Omental fat pad (tissue), 4 donors: ENCODE data around the gene SHC4. TPM values are rescaled to one million over a fixed set of nuclear protein-coding genes. Genes with fewer than 3 reads are reported as not detected.

Experiments
- ATAC-seq: fragments of 150-250 bp; one replicate; pipeline ENCODE4 v1.9.1; 2016; ENCODE audit warnings: mild to moderate bottlenecking, moderate library complexity; ENCODE audit not compliant: low FRiP score
- DNase-seq: peaks from one replicate; pipeline ENCODE4 v3.0.0-alpha.2; 2019; ENCODE audit warnings: low spot score
- CTCF ChIP-seq, 3 donors: fragments of 450-650 bp; IDR thresholded peaks; one replicate each; pipeline ENCODE4 v1.5.1; 2016 to 2017; ENCODE audit warnings: antibody characterized with exemption in 3 of 3, mild to moderate bottlenecking in 3 of 3, moderate library complexity in 2 of 3
- total RNA-seq, 4 donors: library from RNA; depleted of rRNA; stranded (reverse); fragments of >200 nt; gene quantifications; one replicate each; pipeline ENCODE4 v1.1.0, GENCODE V29; 2016

Gene SHC4
- total RNA-seq, 4 donors from 2014 or later: 0.48 to 2.2 (median 1.2) TPM; not detected in 1

DNA sequence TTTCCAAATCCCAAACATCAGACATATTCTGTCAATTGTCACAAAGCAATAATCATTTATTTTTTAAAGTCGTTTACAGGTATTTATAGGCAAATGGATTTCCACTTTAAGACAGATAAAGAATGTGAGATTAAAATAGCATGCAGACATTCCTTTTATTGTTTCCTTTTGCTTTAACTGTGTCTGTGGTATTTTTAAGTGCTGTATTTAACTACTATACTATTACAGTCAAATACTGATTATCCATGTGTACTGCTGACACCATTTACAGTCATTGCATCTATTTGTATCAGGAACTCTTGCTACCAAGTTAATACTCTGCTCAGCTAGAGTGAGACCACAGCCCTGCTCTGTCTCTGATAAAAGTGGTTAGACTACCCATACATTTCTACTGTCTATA, 140.0 kb downstream of the SHC4 start:
- ATAC-seq: no peak
- DNase-seq: no peak
- TF ChIP-seq CTCF (IDR thresholded peaks at IDR 0.05): no peak

DNA sequence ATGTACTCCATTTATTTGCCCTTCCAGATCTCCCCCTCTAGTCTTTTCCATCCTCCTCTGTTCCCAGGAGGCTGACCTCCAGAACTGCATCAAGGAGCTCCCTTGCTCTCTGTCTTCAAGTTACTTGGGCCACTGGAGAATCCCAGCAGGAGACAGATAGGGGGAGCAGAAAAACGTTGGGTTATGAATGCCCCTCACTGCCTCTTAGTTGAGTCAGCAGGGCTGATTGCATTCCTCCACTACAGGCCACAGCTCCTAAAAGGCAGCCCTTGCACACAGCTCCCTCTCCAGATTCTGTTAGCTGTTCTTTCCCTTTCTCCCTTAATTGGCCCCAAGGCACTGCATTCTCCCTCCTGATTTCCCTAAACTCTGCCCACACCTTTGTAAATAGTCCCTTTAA, 140.5 kb downstream of the SHC4 start:
- DNase-seq (no peak), ATAC-seq (no peak)

DNA sequence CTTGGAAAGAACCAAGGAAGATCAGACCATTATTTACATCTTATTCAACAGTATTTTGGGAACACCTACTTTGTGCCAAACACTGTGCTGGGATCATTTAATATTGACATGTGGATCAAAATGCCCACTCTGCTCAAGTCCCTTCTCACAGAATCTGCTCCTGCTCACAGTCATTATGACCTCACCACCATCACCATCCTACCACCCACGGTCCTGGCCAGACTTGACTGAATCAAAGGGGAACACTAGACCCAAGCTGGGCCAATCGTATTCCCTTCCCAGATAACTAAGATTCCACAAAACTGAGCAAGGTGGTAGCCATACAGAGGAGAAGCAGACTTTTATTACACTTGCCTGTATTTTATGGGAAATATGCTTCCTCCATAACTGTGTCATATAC, 149.4 kb downstream of the SHC4 start:
- TF ChIP-seq CTCF (IDR thresholded peaks at IDR 0.05): no peak
- no peak for ATAC-seq
- no peak for DNase-seq

More for the DNA sequence above, 140.5 kb downstream of the SHC4 start:
- TF ChIP-seq CTCF (IDR thresholded peaks at IDR 0.05): no peak

DNA sequence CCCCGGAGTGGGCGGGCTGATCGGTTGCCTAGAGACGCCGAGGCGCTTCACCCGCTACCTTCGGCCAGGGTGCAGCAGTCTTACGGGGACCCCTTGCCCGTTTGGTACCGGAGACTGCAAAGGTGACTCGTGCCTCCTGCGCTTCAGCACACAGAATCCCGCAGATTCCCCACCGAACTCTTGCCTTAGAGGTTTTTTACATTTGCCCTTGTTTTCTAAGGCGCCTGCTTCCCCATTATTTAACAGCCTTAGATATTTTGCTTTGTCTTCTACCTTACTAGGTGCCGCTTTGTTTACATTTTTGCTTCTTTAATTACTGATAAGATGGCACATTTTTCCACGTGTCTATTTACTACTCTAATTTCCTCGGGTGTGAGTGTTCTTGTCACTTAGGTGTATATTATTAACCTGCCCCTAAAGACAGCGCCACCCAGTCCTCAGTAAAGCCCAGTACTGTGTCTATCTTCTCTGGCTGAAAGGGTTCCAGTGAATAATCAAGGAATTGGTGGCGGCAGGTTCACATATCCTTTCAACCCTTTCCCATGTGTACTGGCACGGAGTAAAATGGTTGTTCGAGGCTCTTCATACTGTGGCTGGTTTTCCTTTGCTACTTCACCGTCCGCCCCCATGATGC, 152.3 kb downstream of the SHC4 start:
- no peak for ATAC-seq
- no peak for DNase-seq
- no peak for TF ChIP-seq CTCF (IDR thresholded peaks at IDR 0.05)

GRCh38 chr15:48810414-48811324, 153.1 kb downstream of the SHC4 start, which contains the start of gene CEP152:
TSS of gene CEP152 (minus strand) at chr15:48811069. CDS start at chr15:48805649, 5,420 bp downstream.
- DNase-seq (peak; percentile 84), ATAC-seq (peak; percentile 100)
- no peak for TF ChIP-seq CTCF (IDR thresholded peaks at IDR 0.05)

- ATAC-seq: no peak
These were observed 157.6 kb downstream of the SHC4 start for GRCh38 chr15:48806151-48806550.

More at GRCh38 chr15:48806151-48806550, 157.6 kb downstream of the SHC4 start:
- no peak for TF ChIP-seq CTCF (IDR thresholded peaks at IDR 0.05)
- no peak for DNase-seq
